Sigmoid colon (tissue), 7 donors: Measurements from ENCODE around the gene SLC9A8. TPM values are rescaled to one million over a fixed set of nuclear protein-coding genes. Genes with fewer than 3 reads are reported as not detected.

ENCODE experiments used
- DNase-seq: peaks from one replicate; pipeline ENCODE4 v3.0.0-alpha.2; 2019
- H3K27ac ChIP-seq, 4 donors: fragments of 200-600 bp; sonication (generic); one replicate each; pipeline ENCODE4 v1.5.1; 2016 to 2019; ENCODE audit warnings: mild to moderate bottlenecking in 1 of 4
- H3K27me3 ChIP-seq, 3 donors: fragments of 200-600 bp; sonication (generic); one replicate each; pipeline ENCODE4 v1.5.1; 2019; ENCODE audit warnings: mild to moderate bottlenecking in 1 of 3
- H3K36me3 ChIP-seq, 4 donors: fragments of 200-600 bp; sonication (generic); one replicate each; pipeline ENCODE4 v1.5.1; 2016 to 2019
- H3K4me1 ChIP-seq, 4 donors: fragments of 200-600 bp; sonication (generic); one replicate each; pipeline ENCODE4 v1.5.1; 2017 to 2019
- H3K4me3 ChIP-seq, 4 donors: fragments of 200-600 bp; sonication (generic); one replicate each; pipeline ENCODE4 v1.5.1; 2017 to 2019; ENCODE audit warnings: mild to moderate bottlenecking in 2 of 4, moderate library complexity in 1 of 4
- H3K9me3 ChIP-seq, 4 donors: fragments of 200-600 bp in 3 of 4; sonication (generic) in 3 of 4; one replicate each; pipeline versions ENCODE4 v1.5.1 to v1.6.1; 2013 to 2019
- EP300 ChIP-seq, 4 donors: sonication (generic); formaldehyde crosslinking; IDR thresholded peaks; one replicate each; pipeline ENCODE4 v1.6.1; 2017; ENCODE audit warnings: antibody characterized with exemption in 4 of 4
- POLR2A ChIP-seq, 2 donors: fragments of 450-650 bp; IDR thresholded peaks; one replicate each; pipeline ENCODE4 v1.6.1; 2016; ENCODE audit warnings: antibody characterized with exemption in 2 of 2, mild to moderate bottlenecking in 2 of 2, moderate library complexity in 2 of 2
- POLR2AphosphoS5 ChIP-seq, 4 donors: sonication (generic); formaldehyde crosslinking; IDR thresholded peaks; one replicate each; pipeline ENCODE4 v1.6.1; 2017; ENCODE audit warnings: antibody characterized with exemption in 4 of 4
- WGBS, 2 donors: extraction: QIAGEN DNeasy Blood & Tissue Kit; methylation state at CpG; one replicate each; pipeline ENCODE4 v1.1.7; 2013; 5-methylcytosine and 5-hydroxymethylcytosine counted together
- intact Hi-C: fragments of 100-400 bp; cut with DNase I; formaldehyde crosslinking; loops from one replicate; pipeline ENCODE4 v1.15.1; 2023
- polyA plus RNA-seq, 3 donors: library from polyadenylated mRNA; stranded (reverse); fragments of 200-250 nt; gene quantifications; one replicate each; pipeline ENCODE4 v1.2.3, GENCODE V29; 2013
- total RNA-seq, 4 donors: library from RNA; depleted of rRNA; stranded (reverse); fragments of >200 nt; gene quantifications; one replicate each; pipeline ENCODE4 v1.1.0, GENCODE V29; 2016
- TF ChIP-seq, protein P1 (sequence below), 4 experiments: fragments of 450-650 bp in 3 of 4; fragments of 200-600 bp in 1 of 4; IDR thresholded peaks; one replicate each; pipeline ENCODE4 v1.5.1; 2016 to 2019; ENCODE audit warnings: antibody characterized with exemption in 4 of 4, mild to moderate bottlenecking in 3 of 4, moderate library complexity in 2 of 4
- donor health status: healthy with polysubstance abuse.
- donor health status: Bipolar disorder and iron deficiency.
- donor health status: healthy.

Gene SLC9A8, protein sequence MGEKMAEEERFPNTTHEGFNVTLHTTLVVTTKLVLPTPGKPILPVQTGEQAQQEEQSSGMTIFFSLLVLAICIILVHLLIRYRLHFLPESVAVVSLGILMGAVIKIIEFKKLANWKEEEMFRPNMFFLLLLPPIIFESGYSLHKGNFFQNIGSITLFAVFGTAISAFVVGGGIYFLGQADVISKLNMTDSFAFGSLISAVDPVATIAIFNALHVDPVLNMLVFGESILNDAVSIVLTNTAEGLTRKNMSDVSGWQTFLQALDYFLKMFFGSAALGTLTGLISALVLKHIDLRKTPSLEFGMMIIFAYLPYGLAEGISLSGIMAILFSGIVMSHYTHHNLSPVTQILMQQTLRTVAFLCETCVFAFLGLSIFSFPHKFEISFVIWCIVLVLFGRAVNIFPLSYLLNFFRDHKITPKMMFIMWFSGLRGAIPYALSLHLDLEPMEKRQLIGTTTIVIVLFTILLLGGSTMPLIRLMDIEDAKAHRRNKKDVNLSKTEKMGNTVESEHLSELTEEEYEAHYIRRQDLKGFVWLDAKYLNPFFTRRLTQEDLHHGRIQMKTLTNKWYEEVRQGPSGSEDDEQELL
- total RNA-seq (1 to 10 TPM; 4.9 to 8.7 (median 6.0) TPM), polyA plus RNA-seq (10 to 100 TPM in 1 of 3 donors, 1 to 10 TPM in 2; 1.8 to 14.7 (median 2.4) TPM)

DNA sequence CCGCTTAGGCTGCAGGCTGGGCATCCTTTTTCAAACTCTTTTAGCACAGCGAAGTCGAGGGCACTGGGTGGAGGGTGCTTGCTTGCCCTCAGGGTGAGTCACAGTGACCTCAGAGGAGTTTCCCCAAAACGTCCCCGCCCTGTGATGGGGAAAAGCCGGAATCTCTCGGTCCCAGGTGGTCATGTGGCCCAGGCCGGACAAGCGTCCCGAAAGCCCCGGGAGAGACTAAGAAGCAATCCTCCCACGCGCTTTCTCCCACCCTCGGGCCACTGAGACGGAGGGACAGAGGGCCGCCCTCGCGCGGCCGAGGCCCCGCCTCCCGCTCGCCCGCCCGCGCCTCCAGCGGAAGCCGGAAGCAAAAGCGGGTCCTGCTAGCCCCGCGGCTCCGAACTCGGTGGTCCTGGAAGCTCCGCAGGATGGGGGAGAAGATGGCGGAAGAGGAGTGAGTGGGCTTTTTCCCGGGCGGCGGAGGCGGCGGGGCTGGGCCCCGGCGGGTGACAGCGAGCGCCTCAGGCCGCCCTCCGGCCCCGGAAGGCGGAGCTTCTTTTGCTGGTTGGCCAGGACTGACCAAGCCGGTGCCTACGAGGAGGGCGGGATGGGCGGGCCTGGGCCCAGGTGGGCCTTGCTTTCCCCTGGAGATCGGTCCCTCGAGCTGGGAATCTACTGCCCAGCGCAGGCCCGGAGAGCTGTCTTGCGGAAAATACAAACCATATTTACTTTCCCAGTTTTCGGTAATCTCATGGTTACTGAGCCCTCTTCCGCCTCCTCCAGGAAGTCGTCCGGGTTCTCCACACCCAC lies at the start of gene SLC9A8:
Gene SLC9A8, plus strand, starts transcription at position 322 of the 798 bp plus-strand sequence. Its CDS starts 95 bp downstream, at position 417.
- Histone ChIP-seq H3K27me3 (no peaks in the 10 kb centered on the region), H3K4me3 (peak within 1 kb of the TSS; percentile 75 to 97 (median 86)), H3K27ac (peak within 1 kb of the TSS; percentile 86 to 98 (median 94)), H3K4me1 (peaks cover 0 to 18% (median 15%) of the 10 kb centered on the region in 4 donors), H3K36me3 (peaks cover 0 to 25% (median 3%) of the 10 kb centered on the region in 4 donors), H3K9me3 (no peaks in the 10 kb centered on the region)
- DNase-seq = peak; percentile 95
- intact Hi-C loops = loop anchor here (1.0 to 5.0 kb wide), 4 partner anchors 65 to 201 kb away; partner anchors contain the start of gene B4GALT5
- TF ChIP-seq, protein P1, sequence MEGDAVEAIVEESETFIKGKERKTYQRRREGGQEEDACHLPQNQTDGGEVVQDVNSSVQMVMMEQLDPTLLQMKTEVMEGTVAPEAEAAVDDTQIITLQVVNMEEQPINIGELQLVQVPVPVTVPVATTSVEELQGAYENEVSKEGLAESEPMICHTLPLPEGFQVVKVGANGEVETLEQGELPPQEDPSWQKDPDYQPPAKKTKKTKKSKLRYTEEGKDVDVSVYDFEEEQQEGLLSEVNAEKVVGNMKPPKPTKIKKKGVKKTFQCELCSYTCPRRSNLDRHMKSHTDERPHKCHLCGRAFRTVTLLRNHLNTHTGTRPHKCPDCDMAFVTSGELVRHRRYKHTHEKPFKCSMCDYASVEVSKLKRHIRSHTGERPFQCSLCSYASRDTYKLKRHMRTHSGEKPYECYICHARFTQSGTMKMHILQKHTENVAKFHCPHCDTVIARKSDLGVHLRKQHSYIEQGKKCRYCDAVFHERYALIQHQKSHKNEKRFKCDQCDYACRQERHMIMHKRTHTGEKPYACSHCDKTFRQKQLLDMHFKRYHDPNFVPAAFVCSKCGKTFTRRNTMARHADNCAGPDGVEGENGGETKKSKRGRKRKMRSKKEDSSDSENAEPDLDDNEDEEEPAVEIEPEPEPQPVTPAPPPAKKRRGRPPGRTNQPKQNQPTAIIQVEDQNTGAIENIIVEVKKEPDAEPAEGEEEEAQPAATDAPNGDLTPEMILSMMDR (IDR thresholded peaks at IDR 0.05) = peak in 3 of 4 experiments; percentile 20 to 46 (median 41)
- TF ChIP-seq EP300 (IDR thresholded peaks at IDR 0.05) (peak in 1 of 4 donors; percentile 21), POLR2A (IDR thresholded peaks at IDR 0.05) (peak; percentile 34 to 77), POLR2AphosphoS5 (IDR thresholded peaks at IDR 0.05) (peak; percentile 64 to 91 (median 78))
- 0% methylated on average over 61 of the region's 61 CpGs for WGBS, 2 donors

DNA sequence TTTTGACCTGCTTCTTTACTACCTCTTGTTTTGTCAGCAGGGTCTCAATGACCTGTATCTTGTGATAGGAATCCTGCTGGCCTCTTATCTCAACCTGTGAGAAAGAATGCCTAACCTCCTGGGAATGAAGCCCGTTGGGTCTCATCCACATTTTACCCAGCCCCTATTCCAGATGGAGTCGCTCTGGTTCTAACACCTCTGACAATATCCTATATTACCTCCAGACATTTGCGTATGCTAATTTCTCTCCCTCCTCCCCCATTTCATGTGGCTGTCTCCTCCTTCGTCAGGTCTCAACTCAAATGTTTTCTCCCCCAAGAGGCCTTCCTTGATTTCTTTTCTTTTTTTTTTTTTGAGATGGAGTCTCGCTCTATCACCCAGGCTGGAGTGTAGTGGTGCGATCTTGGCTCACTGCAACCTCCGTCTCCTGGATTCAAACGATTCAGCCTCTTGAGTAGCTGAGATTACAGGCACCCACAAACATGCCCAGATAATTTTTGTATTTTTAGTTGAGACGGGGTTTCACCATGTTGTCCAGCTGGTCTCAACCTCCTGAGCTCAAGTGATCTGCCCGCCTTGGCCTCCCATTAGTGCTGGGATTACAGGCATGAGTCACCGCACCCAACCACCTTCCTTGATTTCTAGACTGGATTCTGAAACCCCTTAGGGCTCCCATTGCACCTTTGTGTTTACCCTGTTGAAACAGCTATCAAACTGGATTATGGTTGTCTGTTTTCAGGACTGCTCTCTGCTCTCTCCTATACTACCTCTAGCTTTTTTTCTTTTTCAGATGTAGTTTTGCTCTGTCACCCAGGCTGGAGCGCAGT lies 49.5 kb upstream of the SLC9A8 start:
- Histone ChIP-seq H3K36me3 (no peaks in the 10 kb centered on the region), H3K4me1 (peaks cover 0 to 5% (median 1%) of the 10 kb centered on the region in 4 donors), H3K27ac (no peak overlapping the region), H3K4me3 (no peak overlapping the region), H3K27me3 (no peaks in the 10 kb centered on the region), H3K9me3 (no peaks in the 10 kb centered on the region)
- WGBS, 2 donors = 95 to 96% methylated on average over 12 of the region's 12 CpGs
- intact Hi-C loops = no loop called here
- DNase-seq = no peak
- no peak for TF ChIP-seq EP300 (IDR thresholded peaks at IDR 0.05)
- TF ChIP-seq, protein P1 (IDR thresholded peaks at IDR 0.05) = no peak
- TF ChIP-seq POLR2A (IDR thresholded peaks at IDR 0.05) = no peak
- TF ChIP-seq POLR2AphosphoS5 (IDR thresholded peaks at IDR 0.05) = no peak

DNA sequence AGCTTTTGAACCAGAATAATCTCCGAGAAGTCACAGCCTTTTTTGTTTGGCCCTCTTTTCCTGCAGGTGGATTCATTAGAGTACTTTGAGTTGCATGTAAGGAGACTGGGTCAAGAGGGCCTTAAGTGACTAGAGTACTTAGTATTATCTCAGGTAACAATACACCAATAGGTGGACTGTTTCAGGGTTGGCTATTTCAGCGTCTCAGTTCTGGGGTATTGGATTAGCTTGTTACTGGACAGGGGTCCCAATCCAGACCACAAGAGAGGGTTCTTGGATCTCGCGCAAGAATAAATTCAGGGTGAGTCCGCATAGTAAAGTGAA lies 47.3 kb upstream of the SLC9A8 start:
- Histone ChIP-seq H3K9me3 (no peaks in the 10 kb centered on the region), H3K4me3 (no peak overlapping the region), H3K27me3 (no peaks in the 10 kb centered on the region), H3K4me1 (peaks cover 0 to 16% (median 11%) of the 10 kb centered on the region in 4 donors), H3K36me3 (no peaks in the 10 kb centered on the region), H3K27ac (peak overlapping the region in 1 of 4 donors; percentile 40)
- WGBS, 2 donors = 95% methylated on average over 5 of the region's 5 CpGs
- no peak for DNase-seq
- TF ChIP-seq, protein P1 (IDR thresholded peaks at IDR 0.05) = no peak
- TF ChIP-seq EP300 (IDR thresholded peaks at IDR 0.05) (no peak), POLR2AphosphoS5 (IDR thresholded peaks at IDR 0.05) (no peak), POLR2A (IDR thresholded peaks at IDR 0.05) (no peak)
- intact Hi-C loops = no loop called here
